Ishikawa (cell line): ENCODE data around the gene PLEKHA5.

Source experiments
- CEBPB ChIP-seq: IDR thresholded peaks from 2 replicates; pipeline ENCODE4 v1.6.1; 2012
- CREB1 ChIP-seq: IDR thresholded peaks from 2 replicates; pipeline ENCODE4 v1.6.1; 2012; ENCODE audit warnings: low read depth
- EGR1 ChIP-seq: IDR thresholded peaks from 2 replicates; pipeline ENCODE4 v1.6.1; 2012
- EP300 ChIP-seq: IDR thresholded peaks from 2 replicates; pipeline ENCODE4 v1.6.1; 2012; ENCODE audit warnings: borderline replicate concordance
- FOXM1 ChIP-seq: IDR thresholded peaks from 2 replicates; pipeline ENCODE4 v1.6.1; 2012; ENCODE audit warnings: low read depth, borderline replicate concordance
- NFIC ChIP-seq: IDR thresholded peaks from 2 replicates; pipeline ENCODE4 v1.6.1; 2012
- RAD21 ChIP-seq: IDR thresholded peaks from 2 replicates; pipeline ENCODE4 v1.6.1; 2012; ENCODE audit warnings: low read depth
- TAF1 ChIP-seq: IDR thresholded peaks from 2 replicates; pipeline ENCODE4 v1.6.1; 2012; ENCODE audit warnings: low read depth, mild to moderate bottlenecking
- TCF12 ChIP-seq: IDR thresholded peaks from 2 replicates; pipeline ENCODE4 v1.6.1; 2012; ENCODE audit warnings: low read depth
- TEAD4 ChIP-seq: IDR thresholded peaks from 2 replicates; pipeline ENCODE4 v1.6.1; 2012
- YY1 ChIP-seq: IDR thresholded peaks from 2 replicates; pipeline ENCODE4 v1.6.1; 2012; ENCODE audit warnings: low read depth
- ZBTB7A ChIP-seq: IDR thresholded peaks from 2 replicates; pipeline ENCODE4 v1.6.1; 2012; ENCODE audit warnings: low read depth
- TF ChIP-seq, protein P1 (sequence below): IDR thresholded peaks from 2 replicates; pipeline ENCODE4 v1.6.1; 2012; ENCODE audit warnings: low read depth, mild to moderate bottlenecking
- TF ChIP-seq, protein P2 (sequence below): IDR thresholded peaks from 2 replicates; pipeline ENCODE4 v1.6.1; 2012
- TF ChIP-seq, protein P3 (sequence below): IDR thresholded peaks from 2 replicates; pipeline ENCODE4 v1.6.1; 2012

Gene PLEKHA5

DNA sequence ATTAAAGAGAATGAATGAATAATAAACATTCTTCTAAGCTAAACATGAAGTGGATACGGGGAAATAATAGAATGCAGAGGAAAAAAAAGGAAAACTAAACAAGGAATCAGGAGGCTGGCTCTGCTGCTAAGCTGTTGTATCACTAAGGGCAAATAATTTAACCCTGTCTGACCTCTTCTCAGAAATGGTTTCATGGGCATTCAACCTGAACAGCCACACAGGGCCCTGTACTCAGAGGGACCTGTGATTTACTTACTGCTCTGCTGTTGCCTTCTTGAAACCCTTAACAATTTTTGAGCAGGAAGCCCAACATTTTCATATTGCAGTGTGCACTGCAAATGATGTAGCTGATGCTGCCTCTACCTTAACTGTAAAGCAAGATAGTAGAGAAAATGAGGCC is 14.2 kb upstream of the PLEKHA5 start:
- TF ChIP-seq TCF12 (no peak), RAD21 (no peak), TEAD4 (no peak), TAF1 (no peak), FOXM1 (no peak), CREB1 (no peak), EP300 (no peak), ZBTB7A (no peak), EGR1 (no peak), CEBPB (no peak), YY1 (no peak), NFIC (no peak)
- TF ChIP-seq, protein P1, sequence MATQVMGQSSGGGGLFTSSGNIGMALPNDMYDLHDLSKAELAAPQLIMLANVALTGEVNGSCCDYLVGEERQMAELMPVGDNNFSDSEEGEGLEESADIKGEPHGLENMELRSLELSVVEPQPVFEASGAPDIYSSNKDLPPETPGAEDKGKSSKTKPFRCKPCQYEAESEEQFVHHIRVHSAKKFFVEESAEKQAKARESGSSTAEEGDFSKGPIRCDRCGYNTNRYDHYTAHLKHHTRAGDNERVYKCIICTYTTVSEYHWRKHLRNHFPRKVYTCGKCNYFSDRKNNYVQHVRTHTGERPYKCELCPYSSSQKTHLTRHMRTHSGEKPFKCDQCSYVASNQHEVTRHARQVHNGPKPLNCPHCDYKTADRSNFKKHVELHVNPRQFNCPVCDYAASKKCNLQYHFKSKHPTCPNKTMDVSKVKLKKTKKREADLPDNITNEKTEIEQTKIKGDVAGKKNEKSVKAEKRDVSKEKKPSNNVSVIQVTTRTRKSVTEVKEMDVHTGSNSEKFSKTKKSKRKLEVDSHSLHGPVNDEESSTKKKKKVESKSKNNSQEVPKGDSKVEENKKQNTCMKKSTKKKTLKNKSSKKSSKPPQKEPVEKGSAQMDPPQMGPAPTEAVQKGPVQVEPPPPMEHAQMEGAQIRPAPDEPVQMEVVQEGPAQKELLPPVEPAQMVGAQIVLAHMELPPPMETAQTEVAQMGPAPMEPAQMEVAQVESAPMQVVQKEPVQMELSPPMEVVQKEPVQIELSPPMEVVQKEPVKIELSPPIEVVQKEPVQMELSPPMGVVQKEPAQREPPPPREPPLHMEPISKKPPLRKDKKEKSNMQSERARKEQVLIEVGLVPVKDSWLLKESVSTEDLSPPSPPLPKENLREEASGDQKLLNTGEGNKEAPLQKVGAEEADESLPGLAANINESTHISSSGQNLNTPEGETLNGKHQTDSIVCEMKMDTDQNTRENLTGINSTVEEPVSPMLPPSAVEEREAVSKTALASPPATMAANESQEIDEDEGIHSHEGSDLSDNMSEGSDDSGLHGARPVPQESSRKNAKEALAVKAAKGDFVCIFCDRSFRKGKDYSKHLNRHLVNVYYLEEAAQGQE: no peak
- TF ChIP-seq, protein P2, sequence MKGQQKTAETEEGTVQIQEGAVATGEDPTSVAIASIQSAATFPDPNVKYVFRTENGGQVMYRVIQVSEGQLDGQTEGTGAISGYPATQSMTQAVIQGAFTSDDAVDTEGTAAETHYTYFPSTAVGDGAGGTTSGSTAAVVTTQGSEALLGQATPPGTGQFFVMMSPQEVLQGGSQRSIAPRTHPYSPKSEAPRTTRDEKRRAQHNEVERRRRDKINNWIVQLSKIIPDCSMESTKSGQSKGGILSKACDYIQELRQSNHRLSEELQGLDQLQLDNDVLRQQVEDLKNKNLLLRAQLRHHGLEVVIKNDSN: no peak
- TF ChIP-seq, protein P3, sequence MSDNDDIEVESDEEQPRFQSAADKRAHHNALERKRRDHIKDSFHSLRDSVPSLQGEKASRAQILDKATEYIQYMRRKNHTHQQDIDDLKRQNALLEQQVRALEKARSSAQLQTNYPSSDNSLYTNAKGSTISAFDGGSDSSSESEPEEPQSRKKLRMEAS: no peak

DNA sequence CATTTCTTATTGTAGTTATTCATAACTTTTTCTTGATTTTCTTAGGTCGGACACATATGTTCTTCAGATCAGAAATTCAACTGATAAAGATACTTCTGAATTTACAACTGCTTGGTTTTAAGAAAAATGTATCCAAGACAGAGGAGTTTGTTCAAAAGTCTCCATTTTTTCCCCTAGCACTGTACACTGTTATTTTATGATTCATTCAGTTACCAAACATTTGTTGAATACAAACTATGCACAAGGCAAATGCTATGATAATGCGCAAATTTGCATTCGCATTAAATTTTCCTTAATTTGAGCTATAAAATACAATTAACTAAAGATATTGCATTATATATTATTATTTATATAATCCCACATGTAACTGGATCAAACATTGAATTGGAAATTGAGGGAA is 10.1 kb upstream of the PLEKHA5 start:
- TF ChIP-seq, protein P1: no peak
- no peak for TF ChIP-seq ZBTB7A
- TF ChIP-seq CEBPB: no peak
- no peak for TF ChIP-seq RAD21
- TF ChIP-seq TCF12: no peak
- TF ChIP-seq, protein P2: no peak
- no peak for TF ChIP-seq TAF1
- no peak for TF ChIP-seq EP300
- TF ChIP-seq, protein P3: no peak
- no peak for TF ChIP-seq CREB1
- TF ChIP-seq FOXM1: no peak
- TF ChIP-seq NFIC: no peak
- no peak for TF ChIP-seq EGR1
- TF ChIP-seq TEAD4: no peak
- TF ChIP-seq YY1: no peak

DNA sequence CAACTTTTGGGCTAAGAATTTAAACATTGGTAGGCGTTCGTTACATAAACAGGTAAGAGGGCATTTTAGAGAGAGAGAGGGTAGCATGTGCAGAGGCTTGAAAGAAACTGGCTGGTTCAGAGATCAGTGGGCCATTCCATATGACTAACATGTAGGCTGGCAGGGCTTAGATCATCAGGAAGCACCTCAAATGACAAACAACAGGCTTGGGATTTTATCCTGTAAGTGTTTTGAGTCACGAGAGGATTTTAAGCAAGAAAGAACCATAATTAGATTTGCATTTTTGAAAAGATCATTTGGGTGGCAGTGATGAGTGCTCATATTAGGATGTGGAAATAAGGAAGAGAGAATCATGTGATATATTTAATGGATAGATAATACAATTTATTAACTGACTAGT is 8.7 kb upstream of the PLEKHA5 start:
- TF ChIP-seq TCF12 (no peak), TEAD4 (no peak), YY1 (no peak), EGR1 (no peak), CREB1 (no peak), NFIC (no peak), TAF1 (no peak), EP300 (no peak), ZBTB7A (no peak), RAD21 (no peak), CEBPB (no peak), FOXM1 (no peak)
- TF ChIP-seq, protein P2: no peak
- TF ChIP-seq, protein P3: no peak
- TF ChIP-seq, protein P1: no peak
